ENCODE results near the gene LYPD5.

The LYPD5 gene

DNA sequence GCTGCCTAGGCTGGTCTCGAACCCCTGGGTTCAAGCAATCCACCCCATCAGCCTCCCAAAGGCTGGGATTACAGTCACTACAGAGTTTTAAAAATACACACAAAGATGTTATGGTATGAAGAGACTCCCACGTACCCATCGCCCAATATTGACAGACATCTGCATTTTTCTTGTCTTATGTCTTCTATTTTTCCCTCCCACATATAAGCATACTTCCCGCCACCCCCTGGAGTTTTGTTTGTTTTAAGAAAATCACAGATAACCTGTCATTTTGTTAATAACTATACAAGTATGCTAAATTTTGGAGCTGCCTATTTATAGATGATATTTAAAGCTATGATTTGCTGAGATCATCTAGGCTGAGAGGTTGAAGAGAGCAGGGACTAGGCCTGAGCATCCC is 41.3 kb downstream of the LYPD5 start:
- TF ChIP-seq, protein P1, sequence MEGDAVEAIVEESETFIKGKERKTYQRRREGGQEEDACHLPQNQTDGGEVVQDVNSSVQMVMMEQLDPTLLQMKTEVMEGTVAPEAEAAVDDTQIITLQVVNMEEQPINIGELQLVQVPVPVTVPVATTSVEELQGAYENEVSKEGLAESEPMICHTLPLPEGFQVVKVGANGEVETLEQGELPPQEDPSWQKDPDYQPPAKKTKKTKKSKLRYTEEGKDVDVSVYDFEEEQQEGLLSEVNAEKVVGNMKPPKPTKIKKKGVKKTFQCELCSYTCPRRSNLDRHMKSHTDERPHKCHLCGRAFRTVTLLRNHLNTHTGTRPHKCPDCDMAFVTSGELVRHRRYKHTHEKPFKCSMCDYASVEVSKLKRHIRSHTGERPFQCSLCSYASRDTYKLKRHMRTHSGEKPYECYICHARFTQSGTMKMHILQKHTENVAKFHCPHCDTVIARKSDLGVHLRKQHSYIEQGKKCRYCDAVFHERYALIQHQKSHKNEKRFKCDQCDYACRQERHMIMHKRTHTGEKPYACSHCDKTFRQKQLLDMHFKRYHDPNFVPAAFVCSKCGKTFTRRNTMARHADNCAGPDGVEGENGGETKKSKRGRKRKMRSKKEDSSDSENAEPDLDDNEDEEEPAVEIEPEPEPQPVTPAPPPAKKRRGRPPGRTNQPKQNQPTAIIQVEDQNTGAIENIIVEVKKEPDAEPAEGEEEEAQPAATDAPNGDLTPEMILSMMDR (IDR thresholded peaks at IDR 0.05), result no peak

DNA sequence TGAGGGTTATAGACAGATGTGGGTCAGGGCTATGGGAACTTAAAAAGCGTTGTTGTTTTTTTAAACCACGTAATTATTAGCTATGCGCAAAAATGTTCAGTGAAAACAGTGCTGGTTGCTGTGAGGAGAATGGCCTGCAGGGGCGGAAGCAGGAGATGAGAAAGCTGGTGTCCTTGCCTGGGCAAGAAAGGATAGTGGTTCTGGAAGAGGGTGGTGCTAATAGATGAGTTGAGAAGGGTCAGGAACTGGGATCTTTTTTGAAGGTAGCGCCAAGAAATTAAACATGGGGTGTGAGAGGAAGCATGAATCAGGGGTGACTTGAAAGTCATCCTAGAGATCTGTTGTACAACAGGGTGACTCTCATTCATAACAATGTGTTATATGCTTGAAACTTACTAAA is 42.7 kb downstream of the LYPD5 start:
- TF ChIP-seq, protein P1 (IDR thresholded peaks at IDR 0.05), result no peak

DNA sequence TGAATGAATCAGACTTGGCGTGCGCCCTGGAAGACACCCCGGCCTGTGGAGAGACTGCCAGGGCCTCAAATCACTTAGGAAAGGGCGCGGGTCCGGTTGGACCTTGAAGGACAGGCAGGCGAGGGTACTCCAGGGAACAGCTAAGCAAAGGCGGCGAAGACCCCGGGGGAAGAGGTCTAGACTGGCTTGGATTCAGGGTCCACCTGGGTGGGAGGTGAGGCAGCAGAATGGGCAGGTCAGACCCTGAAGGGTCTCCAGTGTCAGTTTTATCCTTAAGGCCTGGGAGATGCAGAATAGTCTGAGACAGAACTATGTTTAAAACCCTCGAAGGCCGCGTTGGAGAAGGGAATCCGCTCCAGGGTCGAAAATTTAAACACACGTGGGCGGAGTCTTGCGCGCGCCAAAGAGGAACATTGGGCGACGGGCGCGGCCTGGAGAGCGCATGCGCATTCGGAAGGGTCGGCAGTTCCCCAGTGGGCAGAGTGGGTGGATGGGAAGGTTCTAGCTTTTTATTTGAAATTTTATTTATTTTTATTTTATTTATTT is 46.9 kb downstream of the LYPD5 start:
- TF ChIP-seq, protein P1 (IDR thresholded peaks at IDR 0.05), result no peak

DNA sequence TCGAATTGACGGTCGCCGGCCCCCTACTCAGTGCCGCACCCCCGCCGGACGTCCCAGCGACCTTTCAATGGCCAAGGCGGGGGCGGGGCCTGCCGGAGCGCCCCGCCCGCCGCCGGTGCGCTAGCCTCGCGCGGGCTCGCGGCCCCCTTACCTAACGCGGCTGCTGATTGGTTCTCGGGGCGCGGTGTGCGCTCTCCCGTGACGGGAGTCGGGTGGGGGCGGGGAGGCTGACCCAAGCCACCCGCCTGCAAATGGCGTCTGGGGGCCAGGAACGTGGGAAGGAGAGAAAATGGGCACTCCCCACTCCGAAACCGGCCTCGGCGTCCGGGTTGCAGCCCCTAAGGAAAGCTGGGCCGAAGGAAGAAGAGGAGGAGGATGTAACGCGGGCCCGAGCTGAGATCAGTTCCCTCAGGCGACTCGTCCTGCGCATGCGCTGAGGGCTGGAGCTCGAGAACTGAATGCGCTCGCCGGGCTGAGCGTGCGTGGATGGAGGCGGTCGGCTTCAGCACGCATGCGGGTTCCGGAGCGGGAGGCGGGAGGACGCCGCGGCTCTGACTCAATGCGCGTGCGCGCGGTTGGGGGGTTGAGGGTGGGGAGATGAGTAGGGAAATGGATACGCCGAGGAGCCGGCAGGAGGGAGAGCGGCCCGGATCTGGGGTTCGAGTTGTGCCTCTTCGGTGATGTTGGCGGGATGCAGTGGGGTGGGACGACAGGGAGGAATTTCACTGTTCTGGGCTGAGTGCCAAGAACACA is 47.6 kb downstream of the LYPD5 start, which contains the start of gene SMG9:
SMG9 (minus strand) TSS at position 460 of the 753 bp plus-strand sequence. CDS start 4,221 bp downstream, outside the sequence.
- TF ChIP-seq, protein P1 (IDR thresholded peaks at IDR 0.05), result no peak

DNA sequence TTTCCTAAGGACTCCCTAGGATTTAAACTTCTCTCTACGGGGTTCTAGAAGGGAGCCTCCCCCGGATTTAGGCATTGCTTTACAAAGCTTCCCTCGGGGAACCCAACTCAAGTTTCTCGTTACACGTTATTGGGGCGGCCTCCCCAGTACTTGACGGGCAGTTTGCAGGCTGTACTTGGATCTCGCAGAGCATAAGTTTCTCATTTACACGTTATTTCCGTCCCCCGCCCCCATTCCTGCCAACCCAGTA is 48.1 kb downstream of the LYPD5 start:
- TF ChIP-seq, protein P1 (IDR thresholded peaks at IDR 0.05), result no peak

DNA sequence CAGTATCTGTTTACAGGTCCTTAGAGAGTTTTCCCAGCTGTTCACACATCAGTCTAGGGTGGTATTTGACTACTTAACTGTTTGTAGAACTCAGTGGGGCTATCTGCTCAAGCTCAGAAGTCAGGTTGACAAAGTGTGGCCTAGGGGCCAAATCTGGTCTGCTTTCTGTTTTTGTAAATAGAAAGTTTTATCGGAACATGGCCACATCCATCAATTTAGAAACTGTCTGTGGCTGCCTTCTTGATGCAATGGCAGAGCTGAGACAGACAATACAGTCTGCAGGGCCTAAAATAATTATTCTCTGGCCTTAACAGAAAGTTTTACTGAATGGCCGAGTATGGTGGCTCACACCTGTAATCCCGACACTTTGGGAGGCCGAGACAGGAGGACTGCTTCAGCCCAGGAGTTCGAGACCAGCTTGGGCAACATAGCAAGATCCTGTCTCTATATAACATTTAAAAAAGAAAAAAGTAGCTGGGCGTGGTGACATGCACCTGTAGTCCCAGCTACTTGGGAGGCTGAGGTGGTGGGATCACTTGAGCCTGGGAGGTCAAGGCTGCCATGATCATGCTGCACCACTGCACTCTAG is 49.9 kb downstream of the LYPD5 start:
- TF ChIP-seq, protein P1 (IDR thresholded peaks at IDR 0.05), result no peak

DNA sequence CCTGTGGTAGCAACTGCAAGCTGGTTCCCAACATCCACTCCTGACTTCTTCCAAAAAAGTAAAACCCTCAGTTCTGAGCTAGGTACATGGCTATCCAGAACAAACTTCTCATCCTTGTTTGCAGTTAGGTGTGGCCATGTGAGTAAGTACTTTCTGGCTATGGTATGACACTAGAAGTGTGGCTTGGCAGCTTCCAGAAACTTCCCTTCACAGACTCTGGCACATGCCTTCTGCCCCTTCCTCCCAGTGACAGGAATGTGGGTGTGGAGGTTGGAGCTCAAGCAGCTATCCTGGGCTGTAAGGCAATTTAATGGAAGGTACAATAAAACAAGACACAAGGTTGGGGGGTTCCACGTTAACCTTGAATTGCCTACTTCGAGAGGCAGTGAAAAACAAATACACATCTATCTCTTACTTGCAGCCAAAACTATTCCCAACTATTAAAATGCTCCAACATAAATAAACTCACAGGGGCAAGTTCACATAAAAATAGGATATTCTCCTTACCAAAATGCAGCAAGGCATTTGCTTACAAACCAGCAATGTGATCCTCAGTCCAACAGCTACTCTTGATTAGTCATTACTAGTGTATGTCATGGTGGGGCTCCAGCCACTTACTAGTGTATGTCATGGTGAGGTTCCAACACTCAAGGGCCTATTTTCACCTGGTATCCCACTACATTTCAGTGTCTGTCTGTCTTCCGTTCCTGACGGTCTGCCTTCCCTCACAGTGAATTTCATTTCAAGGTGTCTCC is 50.6 kb downstream of the LYPD5 start:
- TF ChIP-seq, protein P1 (IDR thresholded peaks at IDR 0.05), result no peak

Data from LNCAP (cell line).